Kasumi-1 (cell line): ENCODE measurements around the gene FBXO42.

Experiments
- DNase-seq, 2 experiments: peaks; one replicate each; lab custom pipeline; 2025; lab: John Stamatoyannopoulos, UW

FBXO42 gene

GRCh38 chr1:16351994-16352841, at the start of gene FBXO42:
FBXO42 (minus strand) TSS chr1:16352480; CDS start chr1:16315418, 37,062 bp downstream.
- peak; percentile 83 to 86 for DNase-seq

GRCh38 chr1:16398371-16398953, 46.2 kb upstream of the FBXO42 start:
- DNase-seq: no peak

- peak; percentile 19 to 28 for DNase-seq
These were observed 44.8 kb upstream of the FBXO42 start for GRCh38 chr1:16397120-16397519.

- no peak for DNase-seq
These were observed 44.3 kb upstream of the FBXO42 start for GRCh38 chr1:16396591-16396990.

GRCh38 chr1:16394977-16395376, 42.7 kb upstream of the FBXO42 start:
- DNase-seq: no peak

- DNase-seq: no peak
These were observed 41.6 kb upstream of the FBXO42 start for GRCh38 chr1:16393570-16394521.

GRCh38 chr1:16392740-16393569, 40.7 kb upstream of the FBXO42 start:
- no peak for DNase-seq

- no peak for DNase-seq
These were observed 39.1 kb upstream of the FBXO42 start for GRCh38 chr1:16391411-16391810.

GRCh38 chr1:16387201-16388188, 35.2 kb upstream of the FBXO42 start:
- DNase-seq: no peak

- DNase-seq: no peak
These were observed 34.3 kb upstream of the FBXO42 start for GRCh38 chr1:16386454-16387113.

GRCh38 chr1:16385659-16386453, 33.6 kb upstream of the FBXO42 start:
- DNase-seq: no peak

GRCh38 chr1:16383888-16384287, 31.6 kb upstream of the FBXO42 start:
- no peak for DNase-seq

GRCh38 chr1:16380868-16381267, 28.6 kb upstream of the FBXO42 start:
- no peak for DNase-seq

GRCh38 chr1:16378443-16378842, 26.2 kb upstream of the FBXO42 start:
- DNase-seq: no peak

- no peak for DNase-seq
These were observed 24.7 kb upstream of the FBXO42 start for GRCh38 chr1:16376971-16377370.

GRCh38 chr1:16375521-16376340, 23.5 kb upstream of the FBXO42 start:
- DNase-seq: no peak

GRCh38 chr1:16374266-16374665, 22.0 kb upstream of the FBXO42 start:
- DNase-seq: no peak
